IMR-90 (cell line): ENCODE results near the gene AGPAT3. TPM values are rescaled to one million over a fixed set of nuclear protein-coding genes. Genes with fewer than 3 reads are reported as not detected.

ENCODE experiments used
- ATAC-seq: fragments of 200-7000 bp; cut with Tn5 transposase; 2 replicates; pipeline ENCODE4 v1.9.1; 2020; ENCODE audit warnings: low read depth, mild to moderate bottlenecking, moderate library complexity
- BruUV-seq: library from RNA; stranded (reverse); fragments of 400-500 nt; replicated peaks from 2 replicates; lab custom pipeline; 2021; lab: Mats Ljungman, UMichigan
- CTCF ChIA-PET: fragments of 300-600 bp; formaldehyde crosslinking; extraction: SDS; loops from one replicate; lab custom pipeline; 2021; ENCODE audit warnings: antibody characterized with exemption; lab: Yijun Ruan, JAX
- POLR2A ChIA-PET: fragments of 300-600 bp; sonication (Branson Sonifier 250); formaldehyde crosslinking; loops from one replicate; lab custom pipeline; 2022; ENCODE audit warnings: antibody characterized with exemption; ENCODE audit not compliant: unreplicated experiment; lab: Charles Lee
- DNase-seq: peaks from one replicate; pipeline ENCODE4 v3.0.0; 2013
- H2AFZ ChIP-seq: replicated peaks from 2 replicates; pipeline ENCODE3; 2013; ENCODE audit warnings: low read length, mild to moderate bottlenecking; ENCODE audit not compliant: poor library complexity
- H2AK5ac ChIP-seq: 2 replicates; pipeline ENCODE4 v1.6.1; 2013; ENCODE audit warnings: low read depth, low read length, inconsistent platforms
- H2AK9ac ChIP-seq: replicated peaks from 2 replicates; pipeline ENCODE3; 2013; ENCODE audit warnings: mild to moderate bottlenecking, low read depth, low read length, moderate library complexity; ENCODE audit not compliant: poor library complexity
- H2BK120ac ChIP-seq: 2 replicates; pipeline ENCODE4 v1.6.1; 2013; ENCODE audit warnings: low read depth, low read length, inconsistent platforms
- H2BK15ac ChIP-seq: 3 replicates; pipeline ENCODE4 v1.6.1; 2013; ENCODE audit warnings: low read depth, low read length, inconsistent platforms
- H2BK20ac ChIP-seq: 2 replicates; pipeline ENCODE4 v1.6.1; 2013; ENCODE audit warnings: low read depth, mild to moderate bottlenecking, inconsistent platforms, low read length, moderate library complexity
- H2BK5ac ChIP-seq: 2 replicates; pipeline ENCODE4 v1.6.1; 2013; ENCODE audit warnings: mild to moderate bottlenecking, low read depth, low read length, inconsistent platforms; ENCODE audit not compliant: poor library complexity, severe bottlenecking
- H3K14ac ChIP-seq: replicated peaks from 2 replicates; pipeline ENCODE4 v1.6.1; 2013; ENCODE audit warnings: low read depth, low read length, inconsistent platforms
- H3K18ac ChIP-seq: 2 replicates; pipeline ENCODE4 v1.6.1; 2013; ENCODE audit warnings: low read depth, low read length, control low read depth
- H3K23ac ChIP-seq: 2 replicates; pipeline ENCODE4 v1.6.1; 2013; ENCODE audit warnings: low read depth, low read length, inconsistent platforms
- H3K27ac ChIP-seq: 2 replicates; pipeline ENCODE4 v1.5.1; 2013; ENCODE audit warnings: mild to moderate bottlenecking, control low read depth, low read length; ENCODE audit not compliant: insufficient read depth
- H3K27me3 ChIP-seq: 2 replicates; pipeline ENCODE4 v1.6.1; 2013; ENCODE audit warnings: low read length; ENCODE audit not compliant: control insufficient read depth, insufficient read depth
- H3K36me3 ChIP-seq: 2 replicates; pipeline ENCODE4 v1.6.1; 2013; ENCODE audit warnings: low read length, mixed read lengths; ENCODE audit not compliant: control insufficient read depth, insufficient read depth
- H3K4ac ChIP-seq: 2 replicates; pipeline ENCODE4 v1.6.1; 2013; ENCODE audit warnings: low read depth, low read length, inconsistent platforms
- H3K4me1 ChIP-seq: 2 replicates; pipeline ENCODE4 v1.6.1; 2013; ENCODE audit warnings: low read length, mixed read lengths; ENCODE audit not compliant: control insufficient read depth, insufficient read depth
- H3K4me2 ChIP-seq: 2 replicates; pipeline ENCODE4 v1.6.1; 2013; ENCODE audit warnings: low read depth, mild to moderate bottlenecking, control low read depth, low read length, moderate library complexity
- H3K4me3 ChIP-seq: 2 replicates; pipeline ENCODE4 v1.5.1; 2013; ENCODE audit warnings: low read depth, mild to moderate bottlenecking, control low read depth, low read length, moderate library complexity; ENCODE audit not compliant: insufficient read depth
- H3K56ac ChIP-seq: 2 replicates; pipeline ENCODE4 v1.6.1; 2013; ENCODE audit warnings: low read length, inconsistent platforms; ENCODE audit not compliant: insufficient read depth; ENCODE audit errors: extremely low read depth
- H3K79me1 ChIP-seq, 2 experiments: 2 replicates each; pipeline ENCODE4 v1.6.1; 2013; ENCODE audit warnings: low read length in 2 of 2, inconsistent platforms in 1 of 2, low read depth in 1 of 2
- H3K9ac ChIP-seq: 2 replicates; pipeline ENCODE4 v1.6.1; 2013; ENCODE audit warnings: low read depth, low read length, control low read depth
- H3K9me1 ChIP-seq: 2 replicates; pipeline ENCODE4 v1.6.1; 2013; ENCODE audit warnings: low read length, inconsistent platforms; ENCODE audit not compliant: insufficient read depth
- H3K9me3 ChIP-seq: 2 replicates; pipeline ENCODE4 v1.6.1; 2013; ENCODE audit warnings: low read length; ENCODE audit not compliant: control insufficient read depth, insufficient read depth
- H4K20me1 ChIP-seq: 2 replicates; pipeline ENCODE4 v1.6.1; 2013; ENCODE audit warnings: low read length, inconsistent platforms; ENCODE audit not compliant: insufficient read depth
- H4K5ac ChIP-seq: 2 replicates; pipeline ENCODE4 v1.6.1; 2013; ENCODE audit warnings: mild to moderate bottlenecking, low read depth, low read length, control low read depth
- H4K8ac ChIP-seq, 2 experiments: 2 replicates each; pipeline ENCODE4 v1.6.1; 2013; ENCODE audit warnings: low read depth in 2 of 2, low read length in 2 of 2, control low read depth in 1 of 2, inconsistent platforms in 1 of 2
- H4K91ac ChIP-seq: 2 replicates; pipeline ENCODE4 v1.6.1; 2013; ENCODE audit warnings: low read depth, low read length, inconsistent platforms; ENCODE audit not compliant: insufficient read depth
- CEBPB ChIP-seq: IDR thresholded peaks from 2 replicates; pipeline ENCODE4 v1.6.1; 2012; ENCODE audit warnings: low read depth, low read length, improper control_type of control experiment
- CHD1 ChIP-seq: IDR thresholded peaks from 2 replicates; pipeline ENCODE4 v1.6.1; 2012; ENCODE audit warnings: low read depth, low read length, improper control_type of control experiment
- FOS ChIP-seq: fragments of 150-350 bp; IDR thresholded peaks from 2 replicates; pipeline ENCODE4 v1.6.1; 2016; ENCODE audit warnings: low read depth, low read length
- MAFK ChIP-seq: IDR thresholded peaks from 2 replicates; pipeline ENCODE4 v1.6.1; 2012; ENCODE audit warnings: low read depth, low read length, improper control_type of control experiment
- MAZ ChIP-seq: IDR thresholded peaks from 2 replicates; pipeline ENCODE4 v1.6.1; 2012; ENCODE audit warnings: low read depth, mild to moderate bottlenecking, low read length, improper control_type of control experiment, moderate library complexity, borderline replicate concordance
- MXI1 ChIP-seq: IDR thresholded peaks from 2 replicates; pipeline ENCODE4 v1.6.1; 2012; ENCODE audit warnings: low read depth, mild to moderate bottlenecking, low read length, moderate library complexity, borderline replicate concordance
- NFE2L2 ChIP-seq: fragments of 150-350 bp; IDR thresholded peaks from 2 replicates; pipeline ENCODE4 v1.6.1; 2016; ENCODE audit warnings: low read depth, mild to moderate bottlenecking, low read length
- RAD21 ChIP-seq: IDR thresholded peaks from 2 replicates; pipeline ENCODE4 v1.6.1; 2012; ENCODE audit warnings: low read length, improper control_type of control experiment
- RFX5 ChIP-seq: IDR thresholded peaks from 2 replicates; pipeline ENCODE4 v1.8.0; 2012; ENCODE audit warnings: low read depth, mild to moderate bottlenecking, low read length, moderate library complexity
- SMC3 ChIP-seq: fragments of 150-350 bp; IDR thresholded peaks from 2 replicates; pipeline ENCODE4 v1.6.1; 2016; ENCODE audit warnings: low read depth, mild to moderate bottlenecking, antibody characterized with exemption, low read length, moderate library complexity
- WGBS, 2 experiments: methylation state at CpG; one replicate each; pipeline versions ENCODE4 v1.1.5 to v1.1.7; 2013; ENCODE audit warnings: missing lambda C conversion rate in 2 of 2; ENCODE audit not compliant: insufficient read length in 1 of 2; ENCODE audit errors: extremely low coverage in 2 of 2; 5-methylcytosine and 5-hydroxymethylcytosine counted together
- dilution Hi-C: fragments of 300-500 bp; cut with HindIII; formaldehyde crosslinking; loops from one replicate; pipeline ENCODE4 v1.14.3; 2018; ENCODE audit warnings: low sequenced_read_pairs; ENCODE audit not compliant: unreplicated experiment
- in situ Hi-C: fragments of 300-500 bp; cut with MboI; formaldehyde crosslinking; loops from 3 replicates; pipeline ENCODE4 v1.14.3; 2019; ENCODE audit warnings: low sequenced_read_pairs, inconsistent platforms, mixed read lengths
- intact Hi-C: fragments of 100-400 bp; cut with micrococcal nuclease; formaldehyde crosslinking; loops from 2 replicates; pipeline ENCODE4 v1.10.0; 2022
- polyA plus RNA-seq, 3 experiments: library from polyadenylated mRNA; depleted of rRNA; stranded (reverse); fragments of >200 nt; gene quantifications; 2 replicates each; pipeline ENCODE4 v1.2.3, GENCODE V29; 2012; ENCODE audit warnings: low replicate concordance in 1 of 3
- total RNA-seq: library from RNA; depleted of rRNA; stranded (reverse); fragments of >200 nt; gene quantifications from 2 replicates; pipeline ENCODE4 v1.2.3, GENCODE V29; 2012
- TF ChIP-seq, protein P1 (sequence below): conservative IDR thresholded peaks from 2 replicates; pipeline ENCODE4 v1.5.1; 2012; ENCODE audit warnings: mild to moderate bottlenecking, low read depth, low read length, improper control_type of control experiment
- TF ChIP-seq, protein P2 (sequence below): fragments of 150-350 bp; IDR thresholded peaks from 2 replicates; pipeline ENCODE4 v1.6.1; 2016; ENCODE audit warnings: low read depth, mild to moderate bottlenecking, low read length, moderate library complexity, borderline replicate concordance
- TF ChIP-seq, protein P3 (sequence below): fragments of 150-350 bp; IDR thresholded peaks from 2 replicates; pipeline ENCODE4 v1.6.1; 2017; ENCODE audit warnings: mild to moderate bottlenecking, antibody characterized with exemption, low read length, low read depth

AGPAT3 gene
- total and polyA plus RNA-seq, 2 of the 4 experiments (the other 2 are of a cell fraction) = 27.1 to 38.7 TPM

DNA sequence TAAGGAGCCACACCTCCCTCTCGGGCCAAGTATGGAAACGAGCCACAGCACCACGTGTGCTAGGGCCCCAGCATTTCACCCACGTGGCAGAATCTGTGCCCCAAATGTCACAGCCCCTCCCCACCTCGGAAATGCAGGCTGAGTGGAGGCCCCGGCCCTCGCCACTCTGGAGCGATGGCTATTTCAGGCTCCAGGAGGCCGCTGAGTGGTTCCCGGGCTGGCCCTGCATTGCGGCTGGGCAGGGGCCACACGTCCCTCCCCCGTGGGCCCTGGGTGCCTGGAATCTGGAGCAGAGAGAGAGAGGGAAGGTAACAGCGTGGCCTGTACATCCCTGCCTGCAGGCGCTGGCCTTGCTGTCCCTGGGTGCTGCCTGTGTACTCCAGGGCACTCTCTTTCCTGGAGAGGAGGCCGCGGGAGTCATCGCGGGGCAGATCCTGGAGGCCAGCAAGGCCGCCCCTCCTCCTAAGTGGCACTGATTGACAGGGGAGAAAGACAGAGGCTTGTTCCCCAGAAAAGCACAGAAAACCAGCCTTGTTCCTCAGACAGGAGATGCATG is 79.1 kb downstream of the AGPAT3 start:
- no peak overlapping the region for H2BK5ac ChIP-seq
- no peak overlapping the region for H2AFZ ChIP-seq
- dilution Hi-C loops = no loop called here
- no peak overlapping the region for H3K4me2 ChIP-seq
- H3K4me1 ChIP-seq = no peaks in the 10 kb centered on the region
- H3K23ac ChIP-seq = no peak overlapping the region
- BruUV-seq = no TSS peak
- no peaks in the 10 kb centered on the region for H3K27me3 ChIP-seq
- ATAC-seq = no peak
- no peak overlapping the region for H2AK9ac ChIP-seq
- H3K36me3 ChIP-seq = peaks cover 9% of the 10 kb centered on the region; the same call in 1 of the 2 replicates
- no peak overlapping the region for H2BK15ac ChIP-seq
- in situ Hi-C loops = no loop called here
- intact Hi-C loops = no loop called here
- H3K9ac ChIP-seq = no peak overlapping the region
- no peak overlapping the region for H4K8ac ChIP-seq
- no peak for TF ChIP-seq RAD21
- no peak for TF ChIP-seq SMC3
- TF ChIP-seq CEBPB = no peak
- no peak for TF ChIP-seq FOS
- TF ChIP-seq MAFK = no peak
- TF ChIP-seq, protein P1, sequence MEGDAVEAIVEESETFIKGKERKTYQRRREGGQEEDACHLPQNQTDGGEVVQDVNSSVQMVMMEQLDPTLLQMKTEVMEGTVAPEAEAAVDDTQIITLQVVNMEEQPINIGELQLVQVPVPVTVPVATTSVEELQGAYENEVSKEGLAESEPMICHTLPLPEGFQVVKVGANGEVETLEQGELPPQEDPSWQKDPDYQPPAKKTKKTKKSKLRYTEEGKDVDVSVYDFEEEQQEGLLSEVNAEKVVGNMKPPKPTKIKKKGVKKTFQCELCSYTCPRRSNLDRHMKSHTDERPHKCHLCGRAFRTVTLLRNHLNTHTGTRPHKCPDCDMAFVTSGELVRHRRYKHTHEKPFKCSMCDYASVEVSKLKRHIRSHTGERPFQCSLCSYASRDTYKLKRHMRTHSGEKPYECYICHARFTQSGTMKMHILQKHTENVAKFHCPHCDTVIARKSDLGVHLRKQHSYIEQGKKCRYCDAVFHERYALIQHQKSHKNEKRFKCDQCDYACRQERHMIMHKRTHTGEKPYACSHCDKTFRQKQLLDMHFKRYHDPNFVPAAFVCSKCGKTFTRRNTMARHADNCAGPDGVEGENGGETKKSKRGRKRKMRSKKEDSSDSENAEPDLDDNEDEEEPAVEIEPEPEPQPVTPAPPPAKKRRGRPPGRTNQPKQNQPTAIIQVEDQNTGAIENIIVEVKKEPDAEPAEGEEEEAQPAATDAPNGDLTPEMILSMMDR = no peak
- TF ChIP-seq MAZ = no peak
- TF ChIP-seq, protein P2, sequence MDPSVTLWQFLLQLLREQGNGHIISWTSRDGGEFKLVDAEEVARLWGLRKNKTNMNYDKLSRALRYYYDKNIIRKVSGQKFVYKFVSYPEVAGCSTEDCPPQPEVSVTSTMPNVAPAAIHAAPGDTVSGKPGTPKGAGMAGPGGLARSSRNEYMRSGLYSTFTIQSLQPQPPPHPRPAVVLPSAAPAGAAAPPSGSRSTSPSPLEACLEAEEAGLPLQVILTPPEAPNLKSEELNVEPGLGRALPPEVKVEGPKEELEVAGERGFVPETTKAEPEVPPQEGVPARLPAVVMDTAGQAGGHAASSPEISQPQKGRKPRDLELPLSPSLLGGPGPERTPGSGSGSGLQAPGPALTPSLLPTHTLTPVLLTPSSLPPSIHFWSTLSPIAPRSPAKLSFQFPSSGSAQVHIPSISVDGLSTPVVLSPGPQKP = no peak
- TF ChIP-seq RFX5 = no peak
- TF ChIP-seq, protein P3, sequence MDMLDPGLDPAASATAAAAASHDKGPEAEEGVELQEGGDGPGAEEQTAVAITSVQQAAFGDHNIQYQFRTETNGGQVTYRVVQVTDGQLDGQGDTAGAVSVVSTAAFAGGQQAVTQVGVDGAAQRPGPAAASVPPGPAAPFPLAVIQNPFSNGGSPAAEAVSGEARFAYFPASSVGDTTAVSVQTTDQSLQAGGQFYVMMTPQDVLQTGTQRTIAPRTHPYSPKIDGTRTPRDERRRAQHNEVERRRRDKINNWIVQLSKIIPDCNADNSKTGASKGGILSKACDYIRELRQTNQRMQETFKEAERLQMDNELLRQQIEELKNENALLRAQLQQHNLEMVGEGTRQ = no peak
- TF ChIP-seq NFE2L2 = no peak
- TF ChIP-seq MXI1 = no peak
- TF ChIP-seq CHD1 = no peak
- no peak overlapping the region for H2BK120ac ChIP-seq
- no peak overlapping the region for H3K4ac ChIP-seq
- H3K9me1 ChIP-seq = no peaks in the 10 kb centered on the region
- no peak overlapping the region for H2AK5ac ChIP-seq
- ChIA-PET CTCF (no interaction called here), POLR2A (no interaction called here)
- H3K18ac ChIP-seq = no peak overlapping the region
- peaks cover 37% of the 10 kb centered on the region for H4K20me1 ChIP-seq
- H3K56ac ChIP-seq = no peak overlapping the region
- no peak overlapping the region for H4K5ac ChIP-seq
- no peak overlapping the region for H3K14ac ChIP-seq
- peaks cover 29 to 58% of the 10 kb centered on the region in 2 experiments for H3K79me1 ChIP-seq
- no peak for DNase-seq
- H3K27ac ChIP-seq = no peak overlapping the region
- no peak overlapping the region for H4K91ac ChIP-seq
- H2BK20ac ChIP-seq = no peak overlapping the region
- peaks cover 4% of the 10 kb centered on the region for H3K9me3 ChIP-seq
- H3K4me3 ChIP-seq = no peak overlapping the region
- WGBS, 2 experiments = 80% methylated on average over 1 of the region's 20 CpGs; no CpG with 5 or more reads in 1 of the 2 experiments
